Measurements from ENCODE around the gene CAMSAP2.
"Not testable (repeated sequence)": the region's sequence is repeated elsewhere in the genome, so short reads cannot be mapped to it uniquely, and the experiment has no call there.

The CAMSAP2 gene

GRCh38 chr1:200786788-200787187 is 48.1 kb downstream of the CAMSAP2 start:
- no peak for DNase-seq

GRCh38 chr1:200787896-200788387 is 49.2 kb downstream of the CAMSAP2 start:
- no peak for DNase-seq

- DNase-seq: not testable (repeated sequence)
Observed at GRCh38 chr1:200791012-200791411, 52.3 kb downstream of the CAMSAP2 start.

- no peak for DNase-seq
Observed at GRCh38 chr1:200793677-200794076, 55.0 kb downstream of the CAMSAP2 start.

- DNase-seq: no peak
Observed at GRCh38 chr1:200794506-200795065, 55.9 kb downstream of the CAMSAP2 start.

GRCh38 chr1:200795156-200795555 is 56.5 kb downstream of the CAMSAP2 start:
- DNase-seq: no peak

GRCh38 chr1:200802042-200802441 is 63.3 kb downstream of the CAMSAP2 start:
- DNase-seq: no peak

- peak in 1 of 2 experiments; percentile 65 for DNase-seq
Observed at GRCh38 chr1:200802865-200803512, 64.3 kb downstream of the CAMSAP2 start.

GRCh38 chr1:200805719-200806118 is 67.0 kb downstream of the CAMSAP2 start:
- DNase-seq: no peak

GRCh38 chr1:200808846-200809245 is 70.2 kb downstream of the CAMSAP2 start:
- DNase-seq: no peak

GRCh38 chr1:200811704-200812103 is 73.0 kb downstream of the CAMSAP2 start:
- DNase-seq: no peak

- DNase-seq: not testable (repeated sequence)
Observed at GRCh38 chr1:200816624-200817224, 78.0 kb downstream of the CAMSAP2 start.

- DNase-seq: no peak
Observed at GRCh38 chr1:200818248-200818647, 79.6 kb downstream of the CAMSAP2 start.

- DNase-seq: no peak
Observed at GRCh38 chr1:200819726-200820125, 81.0 kb downstream of the CAMSAP2 start.

- no peak for DNase-seq
Observed at GRCh38 chr1:200831091-200831490, 92.4 kb downstream of the CAMSAP2 start.

GRCh38 chr1:200834383-200834782 is 95.7 kb downstream of the CAMSAP2 start:
- no peak for DNase-seq

- no peak for DNase-seq
Observed at GRCh38 chr1:200836213-200836612, 97.5 kb downstream of the CAMSAP2 start.

GRCh38 chr1:200837931-200838571 is 99.4 kb downstream of the CAMSAP2 start:
- DNase-seq: peak in 1 of 2 experiments; percentile 13

GRCh38 chr1:200838676-200839445 is 100.2 kb downstream of the CAMSAP2 start:
- peak in 1 of 2 experiments; percentile 33 for DNase-seq

- DNase-seq: no peak
Observed at GRCh38 chr1:200845360-200845759, 106.7 kb downstream of the CAMSAP2 start.

- no peak for DNase-seq
Observed at GRCh38 chr1:200846398-200846797, 107.7 kb downstream of the CAMSAP2 start.

GRCh38 chr1:200849430-200849829 is 110.7 kb downstream of the CAMSAP2 start:
- no peak for DNase-seq

- DNase-seq: no peak
Observed at GRCh38 chr1:200850554-200850953, 111.9 kb downstream of the CAMSAP2 start.

Measured in SW 1271 (cell line).